OCI-LY7 (cell line): Measurements from ENCODE around the gene RABL3. TPM values are rescaled to one million over a fixed set of nuclear protein-coding genes. Genes with fewer than 3 reads are reported as not detected.
A peak's percentile ranks its signal among the peaks of the same experiment; 100 is the strongest.

ENCODE experiments used
- BruUV-seq: library from RNA; stranded (reverse); fragments of 400-500 nt; replicated peaks from 2 replicates; lab custom pipeline; 2021; lab: Mats Ljungman, UMichigan
- CTCF ChIA-PET: fragments of 300-600 bp; sonication (Branson Sonifier 250); formaldehyde crosslinking; loops from one replicate; lab custom pipeline; 2022; ENCODE audit warnings: antibody characterized with exemption; ENCODE audit not compliant: unreplicated experiment; lab: Charles Lee
- POLR2A ChIA-PET: fragments of 300-600 bp; sonication (Branson Sonifier 250); formaldehyde crosslinking; loops from one replicate; lab custom pipeline; 2022; ENCODE audit warnings: antibody characterized with exemption; lab: Charles Lee
- DNase-seq: peaks from one replicate; pipeline ENCODE4 v3.0.0-alpha.2; 2015; ENCODE audit warnings: low spot score
- H2AFZ ChIP-seq: fragments of 200-600 bp; sonication (generic), shearing (Covaris generic); 2 replicates; pipeline ENCODE4 v1.6.1; 2014; ENCODE audit warnings: mild to moderate bottlenecking, antibody characterized with exemption, low read length, moderate library complexity
- H3K27ac ChIP-seq: fragments of 200-600 bp; sonication (generic); 2 replicates; pipeline ENCODE4 v1.5.1; 2014; ENCODE audit warnings: mixed run types, low read depth, mild to moderate bottlenecking, moderate library complexity, low read length, inconsistent platforms; ENCODE audit not compliant: poor library complexity, severe bottlenecking
- H3K36me3 ChIP-seq: fragments of 200-600 bp; sonication (generic); 2 replicates; pipeline ENCODE4 v1.6.1; 2014; ENCODE audit warnings: mild to moderate bottlenecking, antibody characterized with exemption, low read length, moderate library complexity, mixed read lengths; ENCODE audit not compliant: insufficient read depth
- H3K4me1 ChIP-seq: fragments of 200-600 bp; sonication (generic); 2 replicates; pipeline ENCODE4 v1.5.1; 2014; ENCODE audit warnings: mild to moderate bottlenecking, low read length; ENCODE audit not compliant: insufficient read depth, poor library complexity, severe bottlenecking
- H3K4me2 ChIP-seq: fragments of 200-600 bp; sonication (generic); 2 replicates; pipeline ENCODE4 v1.6.1; 2014; ENCODE audit warnings: mild to moderate bottlenecking, low read length
- H3K4me3 ChIP-seq: fragments of 200-600 bp; sonication (generic); 2 replicates; pipeline ENCODE4 v1.5.1; 2014; ENCODE audit warnings: mild to moderate bottlenecking, low read depth, low read length; ENCODE audit not compliant: poor library complexity, severe bottlenecking
- H3K79me2 ChIP-seq: fragments of 200-600 bp; sonication (generic); 2 replicates; pipeline ENCODE4 v1.6.1; 2016; ENCODE audit warnings: low read depth, mild to moderate bottlenecking, low read length, moderate library complexity, mixed read lengths; ENCODE audit not compliant: insufficient read depth
- H3K9me2 ChIP-seq: fragments of 200-600 bp; sonication (generic); 2 replicates; pipeline ENCODE4 v1.6.1; 2016; ENCODE audit warnings: mild to moderate bottlenecking, low read length, mixed read lengths; ENCODE audit not compliant: insufficient read depth
- H3K9me3 ChIP-seq: fragments of 200-600 bp; sonication (generic); 2 replicates; pipeline ENCODE4 v1.6.1; 2014; ENCODE audit warnings: mild to moderate bottlenecking, mixed run types, low read length, mixed read lengths
- H4K20me1 ChIP-seq: fragments of 200-600 bp; sonication (generic); 2 replicates; pipeline ENCODE4 v1.6.1; 2014; ENCODE audit warnings: mild to moderate bottlenecking, antibody characterized with exemption, low read length, moderate library complexity, mixed read lengths; ENCODE audit not compliant: insufficient read depth
- CTCF ChIP-seq: fragments of 200-600 bp; sonication (generic); conservative IDR thresholded peaks from 2 replicates; pipeline ENCODE4 v1.5.1; 2014; ENCODE audit warnings: mild to moderate bottlenecking, antibody characterized with exemption, low read length, moderate library complexity, mixed read lengths
- EZH2phosphoT487 ChIP-seq: fragments of 200-600 bp; sonication (generic); IDR thresholded peaks from 2 replicates; pipeline ENCODE4 v1.6.1; 2018; ENCODE audit warnings: low read depth, borderline replicate concordance, mild to moderate bottlenecking, mixed run types, antibody characterized with exemption, low read length, moderate library complexity, mixed read lengths
- intact Hi-C: fragments of 100-400 bp; cut with micrococcal nuclease; formaldehyde crosslinking; loops from one replicate; pipeline ENCODE4 v1.10.0; 2022; ENCODE audit not compliant: unreplicated experiment
- total RNA-seq, 2 experiments: library from RNA; depleted of rRNA in 1 of 2; stranded (reverse); fragments of >200 nt in 1 of 2; shearing (Covaris generic) in 1 of 2; gene quantifications; 2 replicates each; pipeline ENCODE4 v1.2.3, GENCODE V29; 2014 to 2022

Gene RABL3
- total RNA-seq, 2 experiments from 2014 or later = 7.7 to 27.9 TPM

DNA sequence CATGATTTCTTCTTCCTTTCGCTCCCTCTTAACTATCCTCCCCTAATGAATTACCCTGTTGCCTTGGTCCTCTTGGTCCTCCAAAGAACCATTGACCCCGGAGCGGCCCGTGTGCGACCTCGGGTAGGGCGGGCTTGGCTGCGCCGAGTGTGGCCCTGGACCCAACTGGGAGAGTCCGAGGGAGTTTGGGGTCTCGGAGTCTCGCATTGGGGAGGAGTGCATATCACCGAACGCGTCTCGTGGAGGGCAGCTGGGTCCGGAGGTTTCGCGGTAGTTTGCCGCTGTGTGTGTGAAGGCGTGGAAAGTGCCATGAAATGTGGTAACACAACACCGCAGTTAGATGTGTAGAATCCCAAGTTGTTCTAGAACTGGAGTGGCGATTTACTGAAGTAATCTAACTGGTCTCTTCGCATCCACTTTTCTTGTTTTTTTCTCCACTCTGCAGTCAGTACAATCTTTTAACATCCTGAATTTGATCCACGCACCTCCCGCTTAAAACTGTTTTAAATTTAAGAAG, 591 bp upstream of the RABL3 start:
- Histone ChIP-seq H3K4me2 (peak overlapping the region; percentile 98), H3K79me2 (peaks cover 58% of the 10 kb centered on the region), H3K27ac (peak overlapping the region; percentile 86), H3K4me3 (peak overlapping the region; percentile 99), H3K36me3 (peaks cover 15% of the 10 kb centered on the region; the same call in 1 of the 2 replicates), H3K4me1 (peaks cover 25% of the 10 kb centered on the region), H4K20me1 (no peaks in the 10 kb centered on the region), H3K9me3 (no peaks in the 10 kb centered on the region), H2AFZ (peak overlapping the region; percentile 67), H3K9me2 (no peaks in the 10 kb centered on the region)
- POLR2A ChIA-PET = interaction anchor here (0.6 to 2.4 kb wide), 7 partner anchors 11 to 274 kb away, joined by 3 to 9 read pairs (median 6); no protein-coding TSS in a partner anchor
- BruUV-seq = TSS peak; percentile 88
- CTCF ChIA-PET = interaction anchor here (1.6 kb wide), 1 partner anchor 23 kb away, joined by 4 read pairs; no protein-coding TSS in a partner anchor
- DNase-seq = peak; percentile 27
- intact Hi-C loops = loop anchor here (2.0 to 5.0 kb wide), 4 partner anchors 54 to 648 kb away; partner anchors contain the start of genes GSK3B, LRRC58 and STXBP5L
- TF ChIP-seq EZH2phosphoT487 (no peak), CTCF (no peak)

GRCh38 chr3:120741837-120742197, 499 bp downstream of the RABL3 start:
- TF ChIP-seq EZH2phosphoT487 = no peak
- no peak for TF ChIP-seq CTCF
- peaks cover 20% of the 10 kb centered on the region; the same call in 1 of the 2 replicates for H3K36me3 ChIP-seq
- ChIA-PET CTCF (interaction anchor here (0.5 to 1.6 kb wide), 2 partner anchors 24 to 374 kb away, joined by 3 to 4 read pairs; no protein-coding TSS in a partner anchor), POLR2A (interaction anchor here (0.7 to 2.5 kb wide), 18 partner anchors 10 to 649 kb away, joined by 3 to 9 read pairs (median 4); partner anchors contain the start of genes NDUFB4 and STXBP5L)
- no peaks in the 10 kb centered on the region for H3K9me2 ChIP-seq
- H3K9me3 ChIP-seq = no peaks in the 10 kb centered on the region
- no peak for DNase-seq
- peak overlapping the region; percentile 67 for H2AFZ ChIP-seq
- no peaks in the 10 kb centered on the region for H4K20me1 ChIP-seq
- peak overlapping the region; percentile 86 for H3K27ac ChIP-seq
- intact Hi-C loops = loop anchor here (2.0 to 5.0 kb wide), 4 partner anchors 55 to 647 kb away; partner anchors contain the start of genes GSK3B, LRRC58 and STXBP5L
- H3K4me2 ChIP-seq = peak overlapping the region; percentile 82
- BruUV-seq = TSS peak; percentile 80
- H3K4me1 ChIP-seq = peaks cover 25% of the 10 kb centered on the region
- H3K4me3 ChIP-seq = peak overlapping the region; percentile 99
- peaks cover 52% of the 10 kb centered on the region for H3K79me2 ChIP-seq
